Gastroesophageal sphincter (tissue), 3 donors: Measurements from ENCODE around the gene SLC7A8.

Experiments
- CTCF ChIP-seq, 4 experiments: fragments of 200-600 bp in 2 of 4; fragments of 450-650 bp in 2 of 4; sonication (generic) in 1 of 4; IDR thresholded peaks; one replicate each; pipeline ENCODE4 v1.5.1; 2017 to 2019; ENCODE audit warnings: antibody characterized with exemption in 4 of 4, mild to moderate bottlenecking in 2 of 4, moderate library complexity in 2 of 4
- EP300 ChIP-seq: sonication (generic); formaldehyde crosslinking; IDR thresholded peaks from one replicate; pipeline ENCODE4 v1.6.1; 2017; ENCODE audit warnings: antibody characterized with exemption, mild to moderate bottlenecking
- POLR2A ChIP-seq, 2 donors: fragments of 450-650 bp; IDR thresholded peaks; one replicate each; pipeline ENCODE4 v1.6.1; 2017; ENCODE audit warnings: antibody characterized with exemption in 2 of 2, mild to moderate bottlenecking in 2 of 2, moderate library complexity in 1 of 2
- POLR2AphosphoS5 ChIP-seq: sonication (generic); formaldehyde crosslinking; IDR thresholded peaks from one replicate; pipeline ENCODE4 v1.6.1; 2017; ENCODE audit warnings: antibody characterized with exemption

- TF ChIP-seq CTCF (IDR thresholded peaks at IDR 0.05) (no peak), POLR2A (IDR thresholded peaks at IDR 0.05) (no peak), POLR2AphosphoS5 (no peak), EP300 (no peak)
Measured at GRCh38 chr14:23146351-23146910, 37.0 kb downstream of the SLC7A8 start.
